ENCODE data around the gene KCNQ2.

Gene KCNQ2

DNA sequence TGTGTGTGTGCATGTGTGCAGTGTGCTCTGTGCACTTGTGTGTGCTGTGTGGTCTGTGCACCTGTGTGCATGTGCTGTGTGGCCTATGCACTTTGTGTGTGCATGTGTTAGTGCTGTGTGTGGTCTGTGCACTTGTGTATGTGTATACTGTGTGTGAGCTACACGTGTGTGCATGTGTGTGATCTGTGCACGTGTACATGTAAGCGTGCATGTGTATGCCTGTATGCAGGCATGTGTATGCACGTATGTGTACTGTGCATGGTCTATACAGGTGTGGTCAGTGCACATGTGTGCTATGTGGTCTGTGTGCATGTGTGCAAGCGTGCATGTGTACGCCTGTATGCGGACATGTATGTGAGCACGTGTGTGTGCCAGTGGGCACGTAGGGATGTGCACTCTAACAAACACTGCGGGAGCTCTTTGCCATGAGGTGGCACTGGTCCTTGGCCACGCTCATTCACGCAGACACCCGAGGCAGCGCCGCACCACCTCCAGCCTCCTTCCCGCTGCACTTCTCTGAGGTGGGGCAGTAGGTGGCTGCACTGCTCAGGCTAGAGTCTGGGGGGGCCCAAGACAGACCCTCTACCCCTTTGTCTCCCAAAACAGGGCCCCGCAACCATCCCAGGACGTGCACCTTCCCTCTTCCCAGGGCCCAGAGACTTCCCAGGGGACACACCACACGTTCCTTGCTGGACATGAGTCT is 68.9 kb downstream of the KCNQ2 start:
- DNase-seq (ENCODE audit: low read depth in 2 of 2): no peak

DNA sequence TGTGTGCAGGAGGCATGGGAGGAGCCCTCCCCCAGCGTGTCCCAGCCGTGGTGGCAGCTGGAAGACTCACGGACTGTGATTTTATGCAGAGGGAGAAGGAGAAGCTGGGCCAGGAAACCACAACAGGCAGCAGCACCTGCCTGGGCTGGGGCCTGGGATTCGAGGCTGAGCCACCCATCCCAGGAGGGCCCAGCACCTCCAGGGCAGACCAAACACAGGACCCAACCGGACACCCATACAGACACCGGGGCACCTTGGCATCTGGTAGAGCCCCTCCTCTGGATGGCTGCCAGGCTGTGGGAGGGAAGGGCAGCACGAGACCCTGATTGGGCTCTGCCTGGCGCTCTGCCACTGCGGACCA is 69.6 kb downstream of the KCNQ2 start:
- DNase-seq (ENCODE audit: low read depth in 2 of 2): no peak

DNA sequence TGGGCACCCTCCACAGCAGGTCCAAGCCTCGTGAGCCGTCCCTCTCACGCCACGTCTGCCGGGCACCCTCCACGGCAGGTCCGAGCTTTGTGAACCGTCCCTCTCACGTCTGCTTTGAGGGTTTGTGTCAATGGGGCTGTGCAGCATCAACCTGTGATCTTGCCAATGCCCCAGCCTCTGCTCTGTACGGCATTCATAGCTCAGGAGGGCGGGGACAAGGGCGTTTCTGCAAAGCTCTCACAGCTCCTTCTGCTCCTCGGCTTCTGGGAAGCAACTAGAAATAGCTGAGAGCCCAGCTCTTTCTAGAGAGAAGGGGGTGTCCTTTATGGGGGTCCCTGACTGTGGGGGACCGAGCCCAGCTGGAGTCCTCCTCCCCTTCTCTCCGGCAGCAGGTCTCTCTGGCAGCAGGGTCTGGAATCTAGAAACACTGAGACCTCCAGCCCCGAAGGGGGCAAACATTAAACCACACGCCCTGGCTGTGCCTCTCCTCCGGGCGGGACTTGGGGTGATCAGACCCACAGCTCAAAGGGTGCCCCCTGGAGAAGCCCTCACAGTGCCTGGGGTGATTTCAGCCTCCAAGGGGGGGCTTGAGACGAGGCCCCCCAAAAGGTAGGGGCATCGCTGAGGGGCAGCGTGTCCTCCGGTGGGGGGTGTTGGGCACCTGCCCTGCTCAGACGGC is 70.1 kb downstream of the KCNQ2 start:
- DNase-seq (ENCODE audit: low read depth in 2 of 2): no peak

DNA sequence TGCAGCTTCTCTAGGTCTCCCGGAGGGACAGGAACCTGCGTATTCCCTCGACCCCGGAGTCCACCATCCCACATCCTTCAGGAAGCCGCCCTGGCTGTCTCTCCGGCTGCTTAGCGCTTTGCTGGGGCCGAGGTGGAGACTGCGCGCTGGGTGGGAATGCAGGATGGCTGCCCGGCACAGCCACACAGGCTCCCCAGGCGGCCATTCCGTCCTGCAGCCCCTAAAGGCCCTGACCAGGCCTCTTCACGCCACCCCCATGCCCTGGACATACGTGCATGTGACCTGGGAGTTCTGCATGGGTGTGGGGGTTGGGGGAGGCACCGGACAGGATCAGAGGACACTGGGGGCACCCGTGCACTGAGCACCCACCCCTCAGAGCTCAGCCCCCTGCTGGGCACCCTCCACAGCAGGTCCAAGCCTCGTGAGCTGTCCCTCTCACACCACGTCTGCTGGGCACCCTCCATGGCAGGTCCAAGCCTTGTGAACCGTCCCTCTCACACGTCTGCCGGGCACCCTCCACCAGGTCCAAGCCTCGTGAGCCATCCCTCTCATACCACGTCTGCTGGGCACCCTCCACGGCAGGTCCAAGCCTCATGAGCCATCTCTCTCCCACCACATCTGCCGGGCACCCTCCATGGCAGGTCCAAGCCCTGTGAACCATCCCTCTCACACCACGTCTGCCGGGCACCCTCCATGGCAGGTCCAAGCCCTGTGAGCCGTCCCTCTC is 70.9 kb downstream of the KCNQ2 start:
- DNase-seq (ENCODE audit: low read depth in 2 of 2): no peak

DNA sequence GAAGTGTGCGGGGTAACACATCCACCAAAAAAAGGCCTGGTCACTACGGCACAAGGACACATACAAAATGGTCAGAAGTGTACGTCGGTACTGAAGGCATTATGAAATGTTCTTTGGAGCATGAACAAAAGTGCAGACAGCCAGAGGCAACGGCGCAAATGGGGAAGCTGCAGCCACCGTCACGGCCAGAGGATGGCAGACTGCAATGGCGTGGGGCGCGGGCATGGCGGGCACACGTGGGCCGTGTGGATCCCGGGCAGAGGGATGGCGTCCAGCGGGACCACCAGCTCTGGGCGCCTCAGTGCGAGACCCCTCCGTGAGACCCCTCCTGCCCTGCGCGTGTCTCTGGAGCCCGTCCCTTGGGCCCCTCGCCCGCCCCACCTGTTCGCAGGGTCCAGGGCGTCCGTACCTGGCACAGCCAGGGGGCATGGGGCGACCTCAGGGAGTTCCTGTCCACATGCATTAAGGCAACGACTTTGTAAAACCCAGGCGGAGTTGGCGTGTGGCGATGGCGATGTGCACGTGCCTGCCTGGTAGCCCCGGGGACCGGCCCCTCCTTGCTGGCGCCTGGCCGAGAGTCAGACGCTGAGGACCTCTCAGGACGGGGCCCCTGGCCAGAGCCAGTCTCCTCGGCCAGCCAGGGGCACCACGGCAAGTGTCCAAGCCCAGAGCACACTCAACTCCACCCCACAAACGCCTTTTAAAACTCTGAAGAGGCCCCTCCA is 71.8 kb downstream of the KCNQ2 start:
- DNase-seq (ENCODE audit: low read depth in 2 of 2): no peak

DNA sequence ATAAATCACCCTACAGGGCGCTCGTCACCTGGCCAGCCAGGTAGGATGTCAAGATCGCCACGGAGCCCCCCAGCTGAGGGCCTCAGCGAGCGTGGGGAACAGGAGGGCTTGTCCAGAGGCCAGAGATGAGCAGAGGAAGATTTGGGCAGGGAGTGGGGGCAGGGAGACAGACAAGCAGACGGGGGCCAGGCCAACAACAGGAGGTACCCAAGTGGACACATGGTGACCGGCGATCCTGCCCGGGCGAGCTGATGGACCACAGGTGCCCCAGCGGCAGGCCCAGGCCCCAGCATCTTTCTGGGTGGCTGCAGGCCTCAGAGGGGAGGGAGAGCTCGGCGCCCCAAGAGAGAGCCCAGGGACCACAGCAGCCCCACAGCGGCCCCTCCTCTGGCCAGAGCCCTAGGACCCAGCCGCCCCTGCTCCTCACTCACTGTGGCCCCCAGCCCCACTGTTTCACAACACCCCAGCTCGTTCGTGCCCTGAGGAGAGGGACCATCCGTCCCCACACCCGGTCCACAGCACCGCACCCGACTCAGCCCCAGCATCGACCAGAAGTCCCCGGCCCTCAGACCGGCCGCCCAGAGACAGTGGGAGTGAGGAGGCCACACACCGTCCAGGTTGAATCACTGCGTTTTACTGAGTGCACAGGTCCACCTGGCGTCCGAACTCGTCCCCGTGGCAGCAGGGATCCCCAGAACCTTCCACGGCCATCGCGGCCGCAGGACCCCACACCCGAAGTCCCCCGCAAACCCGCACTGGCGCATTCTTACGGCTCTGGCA is 72.7 kb downstream of the KCNQ2 start:
- DNase-seq (ENCODE audit: low read depth in 2 of 2): no peak

DNA sequence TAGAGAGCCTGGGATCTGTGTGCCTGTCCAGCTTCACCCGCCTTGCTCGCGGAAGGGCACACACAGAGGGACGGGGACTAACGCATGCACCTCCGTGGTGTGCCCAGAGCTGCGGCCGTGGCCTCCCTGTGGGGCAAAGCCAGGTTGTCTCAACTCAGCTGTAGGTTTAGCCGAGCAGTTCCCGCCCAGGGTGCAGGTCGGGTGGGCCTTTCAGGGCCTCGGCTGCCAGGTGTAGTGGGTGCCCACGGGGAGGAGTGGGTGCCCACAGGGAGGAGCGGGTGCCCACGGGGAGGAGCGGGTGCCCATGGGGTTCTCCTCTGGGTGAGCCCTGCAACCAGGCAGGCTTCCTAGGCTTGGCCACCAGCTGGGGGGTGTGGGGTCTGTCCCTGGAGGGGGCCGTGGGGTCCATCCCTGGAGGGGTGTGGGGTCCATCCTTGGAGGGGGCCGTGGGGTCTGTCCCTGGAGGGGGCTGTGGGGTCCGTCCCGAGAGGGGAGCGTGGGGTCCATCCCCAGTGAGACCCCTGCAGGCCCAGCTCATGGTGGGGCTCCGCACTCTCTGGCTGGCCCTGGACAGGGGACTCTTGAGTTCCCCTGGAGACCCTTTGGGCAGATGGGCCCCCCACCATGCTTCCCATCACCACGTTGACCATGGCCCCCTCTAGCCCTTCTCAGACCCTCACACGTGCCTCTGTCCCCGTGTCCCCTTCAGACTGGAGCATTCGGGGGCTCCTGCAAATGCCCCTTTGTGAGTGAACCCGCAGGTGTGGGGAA is 73.5 kb downstream of the KCNQ2 start:
- DNase-seq (ENCODE audit: low read depth in 2 of 2): no peak

DNA sequence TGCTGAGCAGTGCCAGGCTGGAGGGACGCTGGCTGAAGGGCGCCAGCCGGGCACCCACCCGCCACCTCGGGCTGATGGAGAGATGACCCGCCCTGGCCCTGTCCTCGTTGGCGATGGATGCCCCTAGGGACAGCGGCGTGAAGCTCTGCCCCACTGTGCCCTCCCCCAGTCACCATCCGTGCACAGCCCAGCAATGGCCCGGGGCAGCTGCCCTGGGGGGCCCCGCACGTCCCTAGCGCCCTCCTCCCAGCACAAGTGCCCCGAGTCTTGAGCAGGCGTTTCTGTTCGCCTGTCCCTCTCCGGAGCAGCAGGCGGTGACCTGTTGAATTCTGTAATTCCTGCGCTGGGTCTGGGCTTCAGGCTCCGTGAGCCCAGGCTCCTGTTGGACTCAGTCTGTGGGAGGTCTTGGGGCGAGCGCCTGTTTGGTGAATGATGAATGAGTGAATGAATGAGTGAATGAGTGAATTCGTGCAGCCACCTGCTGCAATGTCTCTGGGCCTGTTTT is 74.5 kb downstream of the KCNQ2 start:
- no peak for DNase-seq (ENCODE audit: low read depth in 2 of 2)

DNA sequence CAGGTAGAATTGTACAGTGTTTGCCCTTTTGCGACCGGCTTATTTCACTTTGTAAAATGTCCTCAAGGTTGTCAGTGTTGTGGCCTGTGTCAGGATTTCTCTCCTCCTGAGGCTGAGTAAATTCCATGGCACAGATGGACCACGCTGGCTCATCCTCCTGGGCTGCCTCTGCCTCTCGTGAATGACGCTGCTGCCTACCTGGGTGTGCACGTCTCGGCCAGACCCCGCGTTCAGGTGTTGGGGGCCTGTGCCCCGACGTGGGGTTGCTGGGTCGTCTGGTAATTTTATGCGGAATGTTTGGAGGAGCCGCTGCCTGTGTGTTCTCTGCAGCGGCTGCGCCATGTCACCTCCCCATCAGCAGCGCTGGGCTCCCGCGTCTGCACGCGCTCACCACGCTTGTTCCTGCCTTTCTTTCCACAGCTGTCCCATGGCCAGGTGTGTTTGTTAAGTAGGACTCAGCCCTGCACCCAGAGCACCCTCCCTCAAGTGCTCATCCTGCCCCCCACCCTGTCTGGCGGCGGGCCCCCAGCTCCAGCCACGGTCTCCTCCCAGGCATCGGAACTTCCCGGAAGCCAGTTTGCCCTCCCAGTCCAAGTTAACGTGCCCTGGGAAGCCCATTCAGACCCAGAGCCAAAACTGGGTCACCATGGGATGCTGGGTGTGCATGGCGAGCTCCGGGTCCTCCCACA is 75.2 kb downstream of the KCNQ2 start:
- no peak for DNase-seq (ENCODE audit: low read depth in 2 of 2)

DNA sequence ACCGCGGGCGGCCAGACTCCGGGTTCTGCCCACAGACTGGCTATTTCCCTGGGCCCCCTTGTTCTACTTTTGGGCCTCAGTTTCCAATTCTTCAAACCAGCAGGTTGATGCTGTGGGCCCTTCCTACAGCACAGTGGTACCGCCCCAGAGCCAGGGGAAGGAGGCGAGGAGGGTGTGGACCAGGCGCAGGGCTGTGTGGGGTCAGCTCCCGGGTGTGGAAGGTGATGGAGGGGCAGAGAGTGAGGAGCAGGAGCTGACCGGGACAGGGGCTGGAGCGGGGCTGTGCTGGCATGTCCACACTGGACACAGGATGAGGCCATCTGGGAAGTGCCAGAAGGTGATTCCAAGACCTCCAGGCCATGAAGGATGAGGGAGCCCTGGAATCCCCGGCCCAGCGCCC is 76.2 kb downstream of the KCNQ2 start:
- no peak for DNase-seq (ENCODE audit: low read depth in 2 of 2)

DNA sequence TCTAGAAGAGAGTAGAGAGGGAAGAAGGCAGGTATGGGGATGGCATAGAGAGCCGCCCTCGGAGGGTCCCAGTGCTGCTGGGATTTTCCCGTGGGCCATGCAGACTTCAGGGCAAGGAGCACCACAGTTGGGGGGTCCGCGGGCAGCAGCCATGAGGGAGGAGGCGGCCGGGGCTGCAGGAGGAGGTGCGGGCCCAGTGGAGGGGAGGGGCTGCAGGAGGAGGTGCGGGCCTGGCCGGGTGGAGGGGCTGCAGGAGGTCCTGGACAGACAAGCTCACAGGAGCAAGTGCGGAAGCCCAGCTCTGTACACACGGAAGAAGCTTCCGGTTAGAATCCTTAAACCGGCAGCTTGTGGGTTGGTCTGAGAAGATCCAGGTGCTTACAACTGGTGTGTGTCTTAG is 76.7 kb downstream of the KCNQ2 start:
- no peak for DNase-seq (ENCODE audit: low read depth in 2 of 2)

DNA sequence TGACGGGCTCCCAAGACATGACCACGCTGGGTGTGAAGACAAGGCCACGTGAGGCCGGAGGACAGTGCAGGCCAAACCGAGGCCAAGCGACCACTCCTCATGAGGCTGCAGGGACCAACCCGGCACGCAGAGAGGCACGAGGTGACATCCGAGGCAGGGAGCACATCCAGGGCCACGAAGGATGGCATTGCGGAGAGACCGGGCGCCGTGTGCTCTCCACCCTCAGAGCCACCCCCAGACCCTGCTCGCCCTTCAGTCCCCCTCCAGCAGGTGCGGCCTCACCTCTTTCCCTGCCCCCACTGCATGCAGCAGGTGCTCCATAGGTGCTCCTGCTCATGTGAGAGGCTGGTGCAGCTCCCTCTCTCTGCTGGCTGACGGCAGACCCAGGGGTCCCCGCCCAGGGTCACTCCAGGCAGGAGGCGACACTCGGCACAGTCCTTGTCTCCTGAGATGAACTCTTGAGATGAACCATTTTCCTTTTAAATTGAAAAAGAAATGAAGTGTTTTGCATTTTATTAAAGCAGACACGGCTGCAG is 77.5 kb downstream of the KCNQ2 start:
- no peak for DNase-seq (ENCODE audit: low read depth in 2 of 2)

DNA sequence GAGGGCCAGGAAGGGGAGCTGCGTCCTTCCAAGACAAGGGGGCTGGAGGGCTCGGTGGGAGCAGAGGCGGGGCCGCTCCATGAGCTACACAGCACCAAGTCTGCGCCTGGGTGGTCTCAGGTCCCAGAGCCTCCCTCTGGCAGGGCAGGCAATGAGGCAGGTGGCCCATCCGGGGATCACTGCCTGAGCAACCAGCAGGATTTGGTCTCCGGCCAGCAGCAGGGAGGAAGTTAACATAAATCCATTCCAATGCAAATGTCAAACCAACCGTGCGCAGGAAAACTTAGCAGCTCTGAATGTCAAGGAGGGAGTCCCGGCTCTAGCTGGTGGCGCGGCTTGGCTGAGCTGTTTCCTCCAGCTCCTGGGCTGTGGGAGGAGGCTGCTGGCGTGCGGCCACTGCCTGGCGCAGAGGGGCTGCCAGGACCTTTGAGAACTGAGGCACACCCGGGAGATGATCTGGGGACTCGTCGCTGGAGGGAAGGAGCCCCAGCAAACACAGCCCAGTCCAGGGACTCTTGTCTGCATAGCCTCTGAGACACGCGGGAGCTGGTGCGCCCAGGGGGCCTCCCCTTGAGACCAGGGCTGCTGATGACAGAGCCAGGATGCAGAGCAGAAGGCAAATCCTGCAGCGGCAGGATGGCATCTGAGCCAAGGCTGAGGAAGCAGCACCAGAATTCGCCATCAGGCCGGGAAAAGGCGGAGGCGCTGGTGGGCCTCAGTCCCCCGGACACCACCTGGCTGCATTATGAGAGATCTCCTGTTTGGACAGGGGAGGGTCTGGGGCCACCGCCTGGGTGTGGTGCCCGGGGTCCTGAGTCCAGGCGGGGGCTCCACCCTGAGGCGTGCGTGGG is 78.2 kb downstream of the KCNQ2 start:
- no peak for DNase-seq (ENCODE audit: low read depth in 2 of 2)

DNA sequence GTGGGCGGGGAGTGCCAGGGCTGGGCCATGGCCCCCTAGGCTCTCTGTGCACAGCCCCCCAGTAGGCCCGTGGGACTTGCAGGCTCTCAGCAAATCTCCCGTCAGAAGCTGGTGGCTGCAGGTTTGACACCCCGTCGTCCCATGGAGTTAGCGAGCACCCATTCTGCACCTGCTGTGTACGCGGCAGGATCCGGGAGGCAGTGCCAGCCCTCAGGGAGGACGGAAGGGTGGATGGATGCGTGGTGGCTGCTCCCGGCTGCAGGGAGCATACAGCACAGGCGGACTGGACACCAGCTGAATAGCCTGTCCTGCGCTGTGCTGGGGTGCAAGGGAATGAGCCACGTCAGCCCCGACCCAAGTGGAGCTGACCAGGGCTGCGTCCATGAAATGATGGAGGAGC is 78.9 kb downstream of the KCNQ2 start:
- DNase-seq (ENCODE audit: low read depth in 2 of 2): no peak

DNA sequence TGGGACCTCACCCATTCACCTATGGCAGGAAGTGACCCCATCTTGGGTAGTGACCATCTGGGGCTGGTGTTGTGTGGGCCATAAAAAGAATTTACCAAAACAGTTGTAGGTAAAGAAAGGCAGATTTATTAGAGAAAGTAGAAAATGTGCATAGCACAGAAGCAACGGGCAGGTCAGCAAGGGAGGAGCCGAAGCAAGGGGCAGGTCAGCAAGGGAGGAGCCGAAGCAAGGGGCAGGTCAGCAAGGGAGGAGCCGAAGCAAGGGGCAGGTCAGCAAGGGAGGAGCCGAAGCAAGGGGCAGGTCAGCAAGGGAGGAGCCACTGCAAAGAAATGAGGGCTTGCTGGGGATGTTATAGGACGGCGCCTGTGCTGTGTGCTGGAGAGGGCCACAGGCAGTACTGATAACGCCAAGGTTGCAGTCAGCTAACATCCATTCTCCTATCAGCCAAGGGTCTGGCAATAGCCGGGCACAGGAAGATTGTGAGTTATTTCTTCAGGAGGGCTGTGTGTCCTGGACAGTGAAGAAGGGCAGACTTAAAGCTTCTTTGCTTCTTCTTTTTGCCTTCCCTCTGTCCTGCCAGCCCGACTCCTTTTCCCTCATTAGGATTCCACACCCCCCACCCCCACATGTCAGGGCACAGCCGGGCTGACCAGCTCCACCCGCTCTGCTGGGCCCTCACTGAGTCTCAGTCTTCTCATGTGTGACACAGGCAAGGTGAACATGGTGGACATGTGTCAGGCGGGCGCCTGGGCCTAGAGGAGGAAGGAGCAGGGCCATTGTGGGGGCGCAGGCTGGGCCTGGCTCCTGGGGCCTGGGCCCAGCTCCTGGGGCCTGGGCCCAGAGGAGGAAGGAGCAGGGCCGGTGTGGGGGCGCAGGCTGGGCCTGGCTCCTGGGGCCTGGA is 79.7 kb downstream of the KCNQ2 start:
- DNase-seq (ENCODE audit: low read depth in 2 of 2): no peak

DNA sequence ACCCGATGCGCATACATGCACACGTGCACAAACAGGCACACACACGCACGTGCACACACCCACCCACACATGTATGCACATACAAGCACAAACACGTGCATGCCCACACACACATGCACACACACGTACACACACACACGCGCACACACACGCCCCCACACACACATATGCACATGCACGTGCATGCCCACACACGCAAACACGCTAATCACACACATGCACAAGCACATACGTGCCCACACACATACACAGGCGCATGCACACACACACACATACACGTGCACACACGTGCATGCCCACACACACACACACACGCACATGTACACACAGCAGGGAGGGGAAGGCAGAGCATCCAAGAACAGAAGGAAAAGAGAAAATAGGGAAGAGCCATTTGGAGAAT is 84.5 kb downstream of the KCNQ2 start:
- DNase-seq (ENCODE audit: low read depth in 2 of 2): no peak

DNA sequence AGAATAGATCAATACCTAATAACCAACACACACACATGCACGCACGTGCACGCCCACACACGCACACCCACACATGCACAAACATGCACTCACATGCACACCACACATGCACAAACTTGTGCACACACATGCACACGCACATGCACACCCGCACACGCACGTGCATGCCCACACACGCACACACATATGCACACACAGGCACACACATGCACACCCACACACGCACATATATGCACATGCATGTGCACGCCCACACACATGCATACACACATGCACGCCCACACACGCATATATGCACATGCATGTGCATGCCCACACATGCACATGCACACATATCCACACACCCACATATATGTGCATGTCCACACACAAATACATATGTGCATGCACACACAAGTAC is 85.1 kb downstream of the KCNQ2 start:
- DNase-seq (ENCODE audit: low read depth in 2 of 2): no peak

DNA sequence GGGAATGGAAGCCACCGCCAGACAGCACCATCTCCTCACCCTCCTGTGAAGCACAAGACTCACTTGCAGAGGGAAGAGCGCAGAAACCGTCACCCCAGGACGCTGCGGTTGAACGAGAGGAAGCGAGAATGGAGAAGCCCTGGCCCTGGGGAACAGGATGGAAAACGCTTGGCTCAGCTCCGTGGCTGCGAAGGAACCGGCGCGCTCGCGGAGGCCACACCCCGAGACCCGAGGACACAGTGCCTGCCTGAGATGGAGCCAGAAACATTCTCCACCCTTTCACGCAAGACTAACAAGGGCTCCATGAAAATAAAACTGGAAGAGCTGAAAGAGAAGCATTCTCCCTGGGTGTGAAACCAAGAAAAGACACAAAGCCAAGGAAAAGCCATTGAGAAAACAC is 86.0 kb downstream of the KCNQ2 start:
- DNase-seq (ENCODE audit: low read depth in 2 of 2): no peak

All from stimulated activated CD8-positive, alpha-beta memory T cell treated with anti-CD3 and anti-CD28 coated beads, Interleukin-15, amount 100 ng/mL, for 48 hours (primary cell).